Left renal pelvis (tissue), 4 donors: ENCODE measurements around the gene BAX. TPM values are rescaled to one million over a fixed set of nuclear protein-coding genes. Genes with fewer than 3 reads are reported as not detected.

ENCODE experiments used
- DNase-seq, 4 donors: peaks; one replicate each; pipeline ENCODE4 v3.0.0-alpha.2; 2013; ENCODE audit warnings: low read depth in 4 of 4, low spot score in 3 of 4
- polyA plus RNA-seq, 4 donors: library from polyadenylated mRNA; unstranded; fragments of 120-200 nt; gene quantifications; one replicate each; pipeline ENCODE4 v1.2.1, GENCODE V29; 2013; ENCODE audit not compliant: insufficient read length in 4 of 4

BAX gene
- polyA plus RNA-seq, 4 donors: 49.6 to 83.8 (median 71.4) TPM

GRCh38 chr19:48928164-48929025 lies 26.3 kb upstream of the BAX start:
- no peak for DNase-seq

DNA sequence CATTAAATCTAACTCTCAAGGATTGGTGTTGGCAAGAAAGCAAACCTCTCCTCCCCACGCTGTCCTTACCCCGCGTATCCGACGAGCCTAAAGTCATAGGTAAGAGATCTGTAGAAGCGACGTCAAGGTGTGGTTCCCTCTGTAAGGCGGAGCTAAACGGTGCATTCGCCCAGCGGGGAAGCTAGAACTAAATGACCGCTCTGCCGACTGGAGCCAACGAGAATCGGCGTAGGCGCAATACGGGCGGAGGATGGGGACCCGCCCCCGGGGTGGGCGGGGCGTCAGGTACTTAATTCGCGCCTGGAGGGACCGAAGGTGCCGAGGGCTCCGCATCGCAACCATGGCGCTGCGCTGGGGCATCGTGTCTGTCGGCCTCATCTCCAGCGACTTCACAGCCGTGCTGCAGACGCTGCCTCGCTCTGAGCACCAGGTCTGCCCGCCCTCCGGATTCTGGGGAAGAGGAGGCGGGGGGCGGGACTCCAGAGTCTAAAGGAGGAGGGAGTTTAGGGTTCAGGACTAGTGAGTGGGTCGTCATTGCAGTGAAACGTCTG lies 21.2 kb upstream of the BAX start, which contains the start of gene DHDH:
Gene DHDH (plus strand): TSS at position 318 of the 551 bp plus-strand sequence. CDS start 23 bp downstream, at position 341.
- peak; percentile 56 to 73 (median 63) for DNase-seq

- DNase-seq: no peak
Measured at GRCh38 chr19:48934837-48935236, 19.8 kb upstream of the BAX start.

DNA sequence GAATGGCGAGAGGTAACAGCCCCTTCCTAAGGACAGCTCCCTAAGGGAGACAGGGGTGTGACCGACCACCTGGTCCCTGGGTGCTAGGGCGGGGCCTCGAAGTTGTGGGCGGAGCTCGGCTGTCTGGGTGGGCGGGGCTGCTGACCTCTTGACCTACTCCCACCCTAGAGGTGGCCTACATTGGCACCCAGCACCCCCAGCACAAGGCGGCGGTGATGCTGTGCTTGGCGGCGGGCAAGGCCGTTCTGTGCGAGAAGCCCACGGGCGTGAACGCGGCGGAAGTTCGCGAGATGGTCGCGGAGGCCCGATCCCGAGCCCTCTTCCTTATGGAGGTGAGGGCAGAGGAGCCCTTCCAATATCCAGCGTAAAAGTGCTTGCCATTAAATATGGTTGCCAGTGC lies 18.8 kb upstream of the BAX start:
- DNase-seq: no peak

- no peak for DNase-seq
Measured at GRCh38 chr19:48938256-48938655, 16.4 kb upstream of the BAX start.

- DNase-seq: no peak
Measured at GRCh38 chr19:48940902-48941301, 13.8 kb upstream of the BAX start.

DNA sequence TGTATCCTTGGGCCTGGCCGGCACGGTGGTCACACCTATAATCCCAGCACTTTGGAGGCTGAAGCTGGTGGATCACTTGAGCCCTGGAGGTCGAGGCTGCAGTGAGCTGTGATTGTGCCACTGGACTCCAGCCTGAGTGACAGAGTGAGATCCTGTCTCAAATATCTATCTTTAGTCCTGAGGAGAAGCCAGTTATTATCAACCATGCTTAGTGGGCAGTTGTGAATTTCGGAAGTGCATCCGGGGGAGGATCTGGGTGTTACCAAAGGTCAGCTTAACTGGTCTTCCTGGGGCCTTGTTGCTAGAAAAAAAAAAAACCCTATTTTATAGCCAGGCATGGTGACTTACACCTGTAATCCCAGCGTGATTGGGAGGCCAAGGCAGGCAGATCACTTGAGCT lies 11.6 kb upstream of the BAX start:
- DNase-seq: no peak

- no peak for DNase-seq
Measured at GRCh38 chr19:48945415-48945814, 9.3 kb upstream of the BAX start.

- no peak for DNase-seq
Measured at GRCh38 chr19:48945817-48946216, 8.9 kb upstream of the BAX start.

GRCh38 chr19:48946463-48947257 lies 8.0 kb upstream of the BAX start:
- DNase-seq: no peak

GRCh38 chr19:48947258-48947542 lies 7.5 kb upstream of the BAX start:
- no peak for DNase-seq

DNA sequence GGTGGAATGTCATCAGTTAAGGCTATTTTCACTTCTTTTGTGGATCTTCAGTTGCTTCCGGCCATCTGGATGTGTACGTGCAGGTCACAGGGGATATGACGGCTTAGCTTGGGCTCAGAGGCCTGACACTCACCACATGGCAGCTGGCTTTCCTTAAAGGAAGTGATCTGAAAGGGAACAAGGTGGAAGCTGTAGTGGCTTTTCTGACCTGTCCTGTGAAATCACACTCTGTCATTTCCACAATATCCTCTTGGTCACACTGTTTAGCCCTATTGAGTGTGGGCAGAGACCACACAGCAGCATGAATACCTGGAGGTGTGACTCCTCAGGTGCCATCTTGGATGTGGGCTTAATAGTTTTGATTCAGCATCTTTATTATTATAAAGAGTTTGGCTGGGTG lies 4.5 kb upstream of the BAX start:
- DNase-seq: no peak

DNA sequence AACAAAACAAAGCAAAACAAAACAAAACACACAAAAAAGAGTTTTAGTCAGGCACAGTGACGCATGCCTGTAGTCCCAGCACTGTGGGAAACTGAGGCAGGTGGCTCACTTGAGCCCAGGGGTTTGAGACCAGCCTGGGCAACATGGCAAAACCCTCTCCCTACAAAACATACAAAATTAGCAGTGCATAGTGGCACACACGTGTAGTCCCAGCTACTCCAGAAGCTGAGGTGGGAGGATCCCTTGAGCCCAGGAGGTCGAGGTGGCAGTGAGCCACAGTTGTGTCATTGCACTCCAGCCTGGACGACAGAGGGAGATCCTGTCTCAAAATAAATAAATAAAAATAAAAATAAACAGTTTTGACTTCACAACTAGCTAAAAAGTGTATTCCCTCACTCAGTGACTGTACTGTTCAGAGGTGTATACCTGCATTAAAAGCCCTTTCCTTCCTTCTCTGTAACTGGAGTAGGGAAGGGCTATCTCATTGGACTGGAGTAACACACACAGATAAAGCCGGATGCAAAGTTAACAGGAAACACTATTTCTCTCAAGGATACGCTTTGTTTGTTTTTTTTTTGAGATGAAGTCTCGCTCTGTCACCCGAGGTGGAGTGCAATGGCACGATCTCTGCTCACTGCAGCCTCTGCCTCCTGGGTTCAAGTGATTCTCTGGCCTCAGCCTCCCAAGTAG lies 3.7 kb upstream of the BAX start:
- DNase-seq: no peak

GRCh38 chr19:48953141-48953540 lies 1.5 kb upstream of the BAX start:
- DNase-seq: no peak

GRCh38 chr19:48953990-48954594 lies 583 bp upstream of the BAX start:
- no peak for DNase-seq

GRCh38 chr19:48955308-48955958 lies 758 bp downstream of the BAX start:
- DNase-seq: no peak

DNA sequence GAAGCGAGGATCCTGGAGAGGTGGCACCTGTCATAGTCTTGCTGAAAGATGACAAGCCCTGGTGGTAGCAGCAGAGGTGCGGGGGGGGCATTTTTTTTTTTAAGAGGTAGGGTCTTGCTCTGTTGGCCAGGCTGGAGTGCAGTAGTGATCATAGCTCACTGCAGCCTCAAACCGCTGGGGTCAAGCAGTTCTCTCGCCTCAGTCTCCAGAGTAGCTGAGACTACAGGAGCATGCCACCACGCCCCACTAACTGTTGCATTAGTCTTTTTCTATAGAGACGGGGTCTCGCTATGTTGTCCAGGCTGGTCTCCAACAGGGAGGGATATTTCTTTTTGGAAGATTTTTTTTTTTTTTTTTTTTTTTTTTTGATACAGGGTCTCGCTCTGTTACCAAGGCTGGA lies 3.3 kb downstream of the BAX start:
- no peak for DNase-seq

GRCh38 chr19:48959341-48960239 lies 4.9 kb downstream of the BAX start:
- DNase-seq: no peak

GRCh38 chr19:48961051-48961649 lies 6.5 kb downstream of the BAX start:
- no peak for DNase-seq
